GM15510 (cell line): ENCODE data around the gene CABP7.

Experiments
- POLR2A ChIP-seq: IDR thresholded peaks from 3 replicates; pipeline ENCODE4 v1.6.1; 2011; ENCODE audit warnings: borderline replicate concordance; ENCODE audit not compliant: insufficient read length; ENCODE audit errors: extremely low read depth

CABP7 gene

DNA sequence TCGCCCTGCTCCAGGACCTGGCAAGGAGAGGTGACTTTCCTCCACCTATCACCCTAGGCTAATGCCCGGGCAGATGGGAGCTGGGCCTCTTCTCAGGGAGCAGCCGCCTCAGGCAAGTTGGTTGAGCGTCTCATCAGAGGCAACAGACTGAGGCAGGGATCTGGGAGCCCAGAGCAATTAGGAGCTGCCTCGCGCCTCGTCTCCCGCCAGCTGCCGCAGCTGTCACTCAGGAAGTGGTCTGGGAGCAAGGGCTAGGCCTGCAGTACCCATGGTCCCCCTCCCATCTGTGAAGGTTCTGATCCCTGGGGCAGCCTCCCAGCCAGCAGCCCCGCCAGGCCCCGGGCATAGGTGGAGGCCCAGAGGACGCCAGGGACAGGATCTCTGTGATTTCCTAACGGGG lies 4.6 kb upstream of the CABP7 start:
- TF ChIP-seq POLR2A: no peak

DNA sequence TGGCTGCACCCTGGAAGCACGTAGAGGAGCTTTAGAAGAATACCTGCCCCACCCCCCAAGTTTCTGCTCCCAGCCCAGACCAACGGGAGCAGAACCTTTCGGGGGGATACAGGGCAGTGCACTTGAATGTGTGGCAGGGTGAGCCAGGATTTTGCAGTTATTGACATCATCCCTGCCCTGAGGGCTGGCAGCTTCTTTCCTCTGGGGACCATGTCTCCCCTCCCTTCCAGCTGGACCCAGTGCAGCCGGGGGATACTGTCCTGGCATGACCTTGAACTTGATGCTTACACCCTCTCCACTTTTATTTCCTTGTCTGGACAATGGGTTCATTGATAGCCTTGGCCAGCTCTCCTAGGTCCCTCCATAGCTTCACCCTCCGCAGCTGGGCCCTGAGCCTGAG lies 4.1 kb upstream of the CABP7 start:
- no peak for TF ChIP-seq POLR2A

DNA sequence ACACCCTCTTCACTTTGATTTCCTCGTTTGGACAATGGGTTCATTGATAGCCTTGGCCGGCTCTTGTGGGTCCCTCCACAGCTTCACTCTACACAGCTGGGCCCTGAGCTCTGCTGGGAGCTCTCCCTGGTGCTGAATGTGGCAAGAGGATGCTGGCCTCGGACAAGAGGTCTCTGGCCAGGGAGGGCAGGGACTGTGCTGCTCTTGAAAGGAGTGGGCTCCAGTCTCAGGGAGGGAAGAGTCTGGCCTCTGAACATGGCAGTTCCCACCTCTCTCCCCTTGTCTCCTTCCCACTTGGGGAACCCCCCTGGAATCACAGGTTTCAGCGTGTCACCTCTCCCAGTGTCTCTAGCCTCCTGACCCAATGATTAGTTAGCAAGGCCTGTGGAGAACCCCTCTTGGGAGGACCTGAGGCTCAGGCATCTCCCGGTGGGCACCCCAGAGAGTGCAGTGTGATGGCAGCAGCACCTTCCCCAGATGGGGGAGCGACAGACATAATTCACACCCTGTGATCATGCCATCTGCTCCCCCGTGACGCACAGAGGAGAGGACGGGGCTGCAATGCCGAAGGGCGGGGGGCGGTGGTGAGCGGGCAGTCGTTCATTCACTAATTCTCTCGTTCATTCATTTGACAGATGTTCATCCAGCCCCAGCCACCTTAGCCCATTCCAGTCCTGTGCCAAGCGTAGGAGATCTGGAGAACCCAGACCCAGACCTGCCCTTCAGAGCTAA lies 2.8 kb upstream of the CABP7 start:
- TF ChIP-seq POLR2A: no peak

DNA sequence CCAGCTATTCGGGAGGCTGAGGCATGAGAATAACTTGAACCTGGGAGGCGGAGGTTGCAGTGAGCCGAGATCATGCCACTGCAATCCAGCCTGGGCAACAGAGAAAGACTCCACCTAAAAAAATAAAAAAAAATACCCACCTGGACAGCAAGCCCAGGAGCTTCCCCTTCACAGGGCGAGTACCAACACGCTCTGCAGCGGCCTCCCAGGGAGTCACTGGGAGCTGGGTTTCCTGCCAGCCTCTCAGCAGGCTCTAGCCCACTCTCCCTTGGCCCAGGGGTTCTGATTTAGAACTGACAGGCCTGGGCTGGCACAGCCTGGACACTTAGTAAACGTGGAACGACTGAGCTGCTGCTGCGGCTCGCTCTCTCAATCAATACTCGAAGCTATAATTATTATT lies 2.0 kb upstream of the CABP7 start:
- TF ChIP-seq POLR2A: no peak

DNA sequence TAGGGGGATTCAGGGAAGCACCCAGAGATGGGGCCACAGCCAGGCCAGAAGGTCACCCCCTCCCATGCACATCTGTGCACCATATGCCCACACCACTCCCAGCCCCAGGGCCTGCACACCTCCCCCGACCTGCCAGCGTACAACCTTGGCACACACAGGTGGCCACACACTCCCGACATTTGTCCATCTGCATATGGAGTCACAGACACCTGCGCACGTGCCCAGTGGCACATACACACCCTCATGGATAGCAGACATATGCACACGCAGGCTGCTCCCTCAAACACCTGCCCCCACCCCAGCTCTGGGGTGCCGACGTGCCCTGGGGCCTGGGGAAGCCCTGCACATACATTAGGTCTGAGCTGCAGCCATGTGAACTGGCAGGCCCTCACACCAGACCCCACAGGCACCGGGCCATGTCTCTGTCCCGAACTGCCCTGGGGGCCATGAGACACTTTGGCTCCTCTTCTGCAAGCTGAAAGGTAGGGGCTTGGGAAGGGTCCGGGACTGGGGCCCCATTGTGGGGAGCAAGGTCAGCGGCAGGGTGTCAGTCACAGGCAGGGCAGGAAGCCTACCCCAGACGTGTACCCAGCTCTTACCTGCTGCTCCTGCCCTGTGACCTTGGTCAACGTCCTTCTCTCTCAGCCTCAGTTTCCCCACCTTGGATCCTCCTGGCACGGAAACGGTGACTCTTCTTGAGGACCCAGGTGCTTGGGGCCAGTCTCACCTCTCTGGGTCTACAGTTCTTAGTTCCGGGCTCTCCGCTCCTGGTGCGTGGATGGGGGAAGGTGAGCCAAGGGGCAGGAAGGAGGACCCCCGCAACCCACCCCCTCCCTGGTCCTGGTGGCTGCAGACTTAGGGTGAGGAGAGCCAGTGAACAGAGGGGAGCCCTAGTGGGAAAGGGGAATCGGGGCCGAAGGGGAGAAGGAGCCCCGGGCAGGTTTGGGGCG lies 579 bp upstream of the CABP7 start:
- TF ChIP-seq POLR2A: no peak

DNA sequence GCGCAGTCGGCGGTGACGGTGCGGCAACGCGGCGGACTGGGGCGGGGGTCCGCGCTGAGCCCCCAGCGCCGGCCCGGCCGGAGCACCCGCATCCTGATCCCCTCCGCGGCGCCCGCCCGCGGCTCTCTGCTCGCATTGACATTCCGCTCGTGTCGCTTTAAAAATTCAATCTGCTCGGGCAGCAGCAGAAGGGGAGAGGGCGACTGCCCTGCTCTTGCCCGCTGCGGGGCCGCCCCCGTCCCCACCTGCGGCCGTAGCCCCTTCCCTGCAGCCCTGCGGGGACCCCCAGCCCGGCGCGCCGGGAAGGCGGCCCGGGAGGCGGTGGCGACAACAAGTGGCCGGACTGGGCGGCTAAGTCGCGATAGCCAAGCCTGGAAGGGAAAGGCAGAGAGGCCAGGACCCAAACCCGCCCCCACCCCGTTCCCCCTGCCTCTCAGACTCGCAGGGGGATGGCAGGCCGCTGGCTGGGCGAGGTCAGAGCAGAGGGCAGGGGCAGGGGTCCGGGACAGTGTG lies 1.1 kb downstream of the CABP7 start:
- TF ChIP-seq POLR2A: no peak

DNA sequence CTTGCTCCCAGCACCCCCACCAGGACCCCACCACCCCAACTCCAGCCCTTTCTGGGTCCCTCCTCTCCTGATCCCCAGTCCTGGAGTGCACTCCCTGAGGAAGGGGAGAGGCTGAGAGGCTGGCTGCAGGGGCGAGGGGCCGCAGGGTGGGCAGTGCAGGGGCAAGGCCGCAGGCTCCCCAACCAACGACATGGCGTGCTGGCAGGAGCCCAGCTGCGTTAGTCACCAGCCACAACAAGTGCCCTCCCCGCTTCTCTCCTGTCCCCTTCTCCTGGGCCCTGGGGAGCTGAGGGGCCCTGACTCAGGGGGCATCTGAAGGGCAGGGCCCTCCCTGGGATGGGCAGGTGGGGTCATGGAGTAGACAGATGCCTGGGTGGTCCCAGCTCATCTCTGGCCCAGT lies 2.3 kb downstream of the CABP7 start:
- TF ChIP-seq POLR2A: no peak

DNA sequence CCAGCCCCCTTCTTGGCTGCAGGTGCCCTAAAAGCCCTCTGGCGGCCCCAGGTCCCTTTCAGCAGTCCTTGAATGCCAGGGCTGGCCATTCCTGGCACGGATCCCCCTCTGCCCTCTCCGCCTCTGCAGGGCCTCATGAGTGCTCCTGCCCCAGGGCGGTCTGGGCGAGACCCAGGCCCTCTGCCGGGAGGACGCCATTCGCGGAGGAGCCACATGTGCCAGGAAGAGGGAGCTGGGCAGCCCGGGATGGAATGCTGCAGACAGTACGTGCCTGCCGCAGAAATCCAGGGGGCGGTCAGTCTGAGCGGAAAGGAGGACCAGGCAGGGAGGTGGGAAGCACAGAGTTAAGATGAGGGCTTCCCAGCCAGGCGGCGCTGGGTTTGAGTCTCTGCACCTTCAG lies 2.8 kb downstream of the CABP7 start:
- no peak for TF ChIP-seq POLR2A

DNA sequence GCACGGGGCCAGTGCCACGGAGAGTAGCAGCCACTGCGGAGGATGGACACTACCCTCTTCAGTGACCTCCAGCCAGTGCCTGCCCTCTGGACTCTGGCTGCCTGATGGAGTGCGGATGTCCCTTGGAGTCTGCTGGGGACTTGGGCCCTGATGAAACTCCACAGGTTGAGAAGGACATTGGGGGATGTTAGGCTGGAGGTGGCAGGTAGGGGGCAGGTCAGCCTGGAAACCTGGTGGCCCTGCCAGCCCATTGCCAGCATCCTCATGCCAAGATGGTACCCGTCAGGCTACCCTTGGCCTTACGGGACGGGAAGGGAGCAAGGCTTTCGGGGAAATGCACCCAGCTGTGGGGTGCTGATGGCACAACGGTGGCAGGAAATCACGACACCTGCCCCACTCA lies 4.0 kb downstream of the CABP7 start:
- no peak for TF ChIP-seq POLR2A

DNA sequence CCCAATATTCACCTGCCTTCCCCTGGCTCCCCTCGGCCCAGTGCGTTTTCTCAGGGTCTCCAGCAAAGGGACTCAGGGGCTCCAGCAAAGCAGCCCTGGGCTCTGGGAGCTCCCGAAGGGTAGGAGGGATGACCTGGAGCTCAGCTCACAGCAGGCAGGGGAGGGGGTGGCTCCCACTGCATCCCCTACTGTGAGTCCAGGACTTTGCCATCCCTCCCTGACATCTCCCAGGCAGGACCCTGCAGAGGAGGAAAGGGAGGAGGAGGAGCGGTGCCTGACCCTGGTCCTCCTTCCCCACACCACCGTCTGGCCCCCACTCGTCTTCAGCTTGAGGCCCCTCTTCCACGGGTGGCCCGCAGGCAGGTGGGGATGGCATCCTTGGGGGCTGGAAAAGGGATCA lies 5.0 kb downstream of the CABP7 start:
- TF ChIP-seq POLR2A: no peak

DNA sequence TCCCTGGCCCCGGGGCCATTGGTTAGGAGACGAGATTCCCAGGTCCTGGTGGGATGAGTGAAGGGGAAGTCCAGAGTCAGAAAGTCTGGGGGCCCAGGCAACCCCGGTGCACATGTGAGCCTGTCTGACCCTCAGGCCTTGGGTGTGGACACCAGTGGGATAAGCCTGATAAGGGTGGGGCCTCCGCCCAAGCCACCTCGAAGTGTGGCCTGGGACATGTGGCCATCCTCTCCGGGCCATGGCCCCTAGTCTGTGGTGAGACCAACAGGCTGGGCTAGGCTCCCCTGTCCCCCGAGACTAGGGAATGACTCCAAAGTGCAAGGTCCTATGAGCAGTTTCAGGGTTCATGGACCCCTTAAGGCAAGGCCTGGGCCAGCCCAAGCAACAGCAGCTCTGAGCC lies 6.3 kb downstream of the CABP7 start:
- no peak for TF ChIP-seq POLR2A

DNA sequence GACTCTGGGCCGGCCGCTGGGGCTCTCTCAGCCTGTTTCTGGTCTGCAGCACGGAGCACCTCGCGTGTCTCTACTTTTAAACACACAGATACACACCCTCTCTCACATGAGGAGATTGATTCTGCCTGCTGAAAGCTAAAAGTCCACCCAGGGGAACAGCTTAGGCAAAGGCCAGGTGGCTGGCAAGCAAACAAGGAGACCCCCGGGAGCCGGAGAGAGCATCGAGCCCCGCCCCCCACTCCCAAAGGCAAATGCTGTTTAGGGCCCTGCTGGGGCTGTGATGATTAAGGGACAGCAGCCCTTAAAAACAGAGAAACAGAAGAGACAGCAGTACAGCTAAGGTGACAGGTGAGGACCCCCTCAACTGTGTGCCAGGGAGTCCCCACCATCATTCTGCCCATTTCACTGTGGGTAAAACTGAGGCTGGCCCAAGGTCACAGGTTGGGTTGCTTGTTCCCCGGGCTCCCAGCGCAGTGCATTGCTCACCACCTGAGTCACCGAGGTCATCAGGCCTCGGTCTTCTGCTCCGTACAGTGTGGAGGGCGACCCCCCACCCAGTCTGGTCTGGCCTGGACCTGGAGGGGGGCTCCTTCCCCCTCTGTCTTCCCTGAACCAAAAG lies 6.8 kb downstream of the CABP7 start:
- no peak for TF ChIP-seq POLR2A

DNA sequence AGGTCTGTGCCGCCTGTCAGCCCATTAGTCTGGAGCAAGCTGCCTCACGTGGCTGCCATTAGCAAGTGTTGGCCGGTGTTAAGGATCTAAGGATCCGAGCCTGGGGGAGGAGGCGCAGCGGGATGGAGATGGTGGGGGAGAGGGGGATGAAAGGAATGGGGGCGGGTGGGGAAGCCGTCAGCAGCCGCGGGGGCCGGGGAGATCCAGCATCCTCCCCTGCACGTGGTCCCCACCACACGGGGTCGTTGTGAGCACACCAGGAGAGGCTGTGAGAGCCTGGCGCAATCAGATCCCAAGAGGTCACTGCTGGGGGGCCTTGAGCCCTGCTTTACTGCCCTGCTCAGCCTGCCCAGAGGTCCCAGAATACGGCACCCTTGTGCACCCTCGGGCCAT lies 7.3 kb downstream of the CABP7 start:
- TF ChIP-seq POLR2A: no peak

DNA sequence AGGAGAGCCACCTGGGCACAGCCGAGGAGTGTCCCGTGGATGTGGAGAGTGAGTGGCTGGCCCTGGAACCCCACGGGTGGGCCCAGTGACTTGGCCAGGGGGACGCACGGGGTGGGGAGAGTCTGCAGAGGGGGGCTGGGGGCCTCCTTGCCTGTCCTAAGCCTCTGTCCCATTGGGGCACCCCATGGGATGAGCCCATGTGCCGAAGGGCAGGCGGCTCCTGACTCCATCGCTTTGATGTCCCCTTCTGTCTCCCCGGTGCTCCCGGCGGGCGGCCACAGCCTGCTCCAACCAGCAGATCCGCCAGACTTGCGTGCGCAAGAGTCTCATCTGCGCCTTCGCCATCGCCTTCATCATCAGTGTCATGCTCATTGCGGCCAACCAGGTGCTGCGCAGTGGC lies 9.4 kb downstream of the CABP7 start:
- TF ChIP-seq POLR2A: no peak
